GM21825 (cell line): ENCODE data around the gene MRI1.
A peak's percentile ranks its signal among the peaks of the same experiment; 100 is the strongest.
"Not testable (repeated sequence)": the region's sequence is repeated elsewhere in the genome, so short reads cannot be mapped to it uniquely, and the experiment has no call there.

Experiments
- ATAC-seq: cut with Tn5 transposase; IDR thresholded peaks from one replicate; pipeline ENCODE4 v1.9.1; 2021; ENCODE audit warnings: mild to moderate bottlenecking, moderate library complexity; ENCODE audit not compliant: unreplicated experiment

Gene MRI1

GRCh38 chr19:13793317-13793716 is 29.0 kb downstream of the MRI1 start:
- ATAC-seq = not testable (repeated sequence)

DNA sequence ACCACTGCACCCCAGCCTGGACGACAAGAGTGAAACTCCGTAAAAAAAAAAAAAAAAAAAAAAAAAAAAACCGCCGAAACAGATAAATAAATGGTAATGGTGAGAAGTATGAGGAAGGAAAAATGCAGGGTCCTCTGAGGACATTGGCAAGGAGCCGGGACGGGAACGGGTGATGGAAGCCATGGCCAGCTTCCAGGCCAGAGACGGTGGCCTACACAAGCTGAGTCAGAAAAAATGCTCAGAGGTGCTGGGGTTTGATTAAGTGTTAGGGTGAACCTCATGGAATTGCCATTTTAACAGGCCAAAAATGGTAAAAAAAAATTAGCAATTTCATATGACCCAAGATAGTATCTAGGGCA is 30.1 kb downstream of the MRI1 start:
- no peak for ATAC-seq

DNA sequence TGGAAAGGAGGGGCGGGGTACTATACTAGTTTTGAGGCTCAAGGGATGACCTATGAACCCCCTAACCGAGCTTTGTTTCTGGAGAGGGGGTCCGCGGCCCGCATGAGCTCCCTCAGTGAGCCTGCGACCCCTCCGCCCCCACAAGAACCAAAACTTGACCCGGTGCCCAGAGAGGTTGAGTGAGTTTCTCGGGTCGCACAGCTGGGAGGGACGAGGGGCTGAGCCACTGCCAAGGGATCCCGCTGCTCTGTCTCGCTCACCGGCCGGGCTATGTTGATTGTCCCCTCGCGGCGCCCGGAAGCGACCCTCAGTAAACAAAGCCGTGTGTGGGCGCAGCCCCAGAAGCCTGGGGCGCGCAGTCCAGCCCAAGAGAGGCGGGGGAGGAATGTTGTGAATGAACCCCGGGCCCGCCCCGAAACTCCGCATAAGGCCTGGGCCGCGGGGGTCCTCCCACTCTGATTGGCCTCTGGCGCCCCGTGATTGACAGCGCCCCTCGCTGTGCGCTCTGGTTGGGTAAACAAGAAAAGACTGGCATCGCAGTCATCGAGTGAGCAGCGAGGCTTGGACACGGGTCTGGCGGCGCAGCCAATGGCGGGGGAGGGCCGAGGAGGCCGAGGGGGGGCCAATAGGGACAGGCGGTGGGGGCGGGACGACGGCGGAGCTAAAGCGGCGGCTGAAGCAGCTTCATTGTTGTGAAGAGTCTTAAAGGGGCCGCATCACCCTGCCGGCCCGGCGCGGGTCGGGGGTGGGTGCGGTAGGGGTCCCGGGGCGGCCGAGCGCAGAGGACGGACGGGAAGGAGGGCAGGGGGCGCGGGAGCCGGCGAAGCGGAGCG is 30.7 kb downstream of the MRI1 start, which contains the start of gene ZSWIM4:
Gene ZSWIM4, plus strand, starts transcription at position 687 of the 833 bp plus-strand sequence. CDS start 206 bp downstream, outside the sequence.
- ATAC-seq = peak; percentile 93

- peak; percentile 29 for ATAC-seq
Observed at GRCh38 chr19:13795595-13796300, 31.4 kb downstream of the MRI1 start.

DNA sequence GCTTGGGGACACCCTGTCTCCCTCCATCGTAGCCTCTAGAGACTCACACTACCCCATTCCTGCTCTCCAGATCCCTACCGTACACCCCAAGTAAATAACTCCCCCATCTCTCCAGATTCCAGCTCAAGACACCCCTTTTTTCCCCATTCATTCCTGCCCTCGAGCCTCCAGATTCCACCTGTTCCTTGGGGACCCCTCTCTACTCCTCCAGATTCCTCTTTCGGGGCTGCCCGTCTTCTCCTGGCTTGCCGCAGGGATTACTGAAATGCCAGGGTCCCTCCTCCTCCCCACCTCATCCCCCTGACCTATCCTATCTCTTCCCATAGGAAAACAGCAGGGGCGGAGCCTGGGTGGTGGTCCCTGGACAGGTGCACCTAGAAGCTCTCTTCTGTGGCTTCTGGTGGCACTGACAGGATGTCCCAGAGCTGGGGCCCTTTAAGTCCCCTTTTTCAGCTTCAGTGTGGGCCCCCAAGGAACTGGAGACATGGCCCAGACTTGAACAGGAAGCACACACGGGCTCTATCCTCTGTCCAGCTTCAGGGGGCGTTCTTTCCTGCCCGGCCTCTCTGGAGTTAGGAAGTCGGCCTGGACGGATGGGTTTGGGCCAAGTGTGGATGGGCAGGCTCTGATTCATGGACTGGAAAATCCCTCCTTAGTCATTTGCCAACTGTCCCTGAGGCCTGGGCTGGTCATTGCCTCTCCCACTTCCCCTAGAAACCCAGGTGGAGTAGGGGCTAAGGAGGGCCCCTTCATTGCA is 32.2 kb downstream of the MRI1 start:
- ATAC-seq = no peak

DNA sequence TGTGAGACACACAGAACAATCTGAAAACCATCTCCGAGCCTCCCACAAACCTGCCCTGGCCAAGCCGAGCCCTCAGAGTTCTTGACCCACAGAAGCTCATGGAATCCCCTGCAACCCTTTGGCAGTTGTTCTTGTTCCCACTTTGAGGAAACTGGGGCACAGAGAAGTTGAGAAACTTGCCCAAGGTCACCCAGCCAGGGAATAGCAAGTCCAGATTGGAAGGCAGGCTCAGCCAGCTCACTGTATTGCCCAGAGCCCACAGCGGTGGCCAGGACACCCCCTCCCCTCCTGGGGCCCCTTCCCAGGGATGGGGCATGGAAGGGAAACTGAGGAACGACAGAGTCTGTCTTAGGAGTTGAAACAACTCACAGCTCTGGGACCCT is 32.7 kb downstream of the MRI1 start:
- ATAC-seq = no peak

- no peak for ATAC-seq
Observed at GRCh38 chr19:13797870-13798269, 33.5 kb downstream of the MRI1 start.

DNA sequence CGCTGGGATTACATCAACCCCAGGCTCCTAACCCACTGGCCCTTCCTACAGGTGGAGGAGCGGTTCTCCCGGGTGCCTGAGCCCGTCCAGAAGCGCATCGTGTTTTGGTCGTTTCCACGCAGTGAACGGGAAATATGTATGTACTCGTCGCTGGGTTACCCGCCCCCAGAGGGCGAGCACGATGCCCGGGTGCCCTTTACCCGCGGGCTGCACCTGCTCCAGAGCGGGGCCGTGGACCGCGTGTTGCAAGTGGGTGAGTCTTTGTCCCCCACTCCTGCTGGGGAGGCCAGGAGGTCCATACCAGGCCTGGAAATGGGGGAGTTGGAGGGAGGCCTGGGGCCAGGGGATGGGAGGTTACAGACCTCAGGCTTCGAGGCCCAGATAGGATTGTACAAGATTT is 35.3 kb downstream of the MRI1 start:
- no peak for ATAC-seq

- ATAC-seq = no peak
Observed at GRCh38 chr19:13803038-13803437, 38.7 kb downstream of the MRI1 start.

GRCh38 chr19:13804830-13805683 is 40.7 kb downstream of the MRI1 start:
- ATAC-seq = no peak

DNA sequence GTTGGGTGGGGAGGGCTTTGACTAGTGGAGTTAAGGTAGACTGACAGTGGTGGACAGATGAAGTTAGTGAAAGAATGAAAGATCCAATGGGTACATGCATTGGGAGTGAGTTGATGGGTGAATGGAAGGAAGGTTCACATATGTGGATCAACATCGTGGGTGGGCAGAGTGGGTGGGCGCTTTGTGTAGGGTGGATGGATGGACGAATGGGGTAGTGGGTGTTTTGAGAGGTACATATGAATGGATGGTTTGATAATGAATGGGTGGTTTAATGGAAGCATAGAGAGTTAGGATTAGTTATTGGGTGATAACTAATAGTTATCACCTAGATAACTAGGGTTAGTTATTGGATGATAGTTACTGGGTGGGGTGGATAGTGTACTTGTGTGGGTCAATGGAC is 42.4 kb downstream of the MRI1 start:
- ATAC-seq = no peak

- ATAC-seq = no peak
Observed at GRCh38 chr19:13807421-13808021, 43.2 kb downstream of the MRI1 start.

- no peak for ATAC-seq
Observed at GRCh38 chr19:13808856-13809255, 44.5 kb downstream of the MRI1 start.

GRCh38 chr19:13812544-13812943 is 48.2 kb downstream of the MRI1 start:
- ATAC-seq = no peak

DNA sequence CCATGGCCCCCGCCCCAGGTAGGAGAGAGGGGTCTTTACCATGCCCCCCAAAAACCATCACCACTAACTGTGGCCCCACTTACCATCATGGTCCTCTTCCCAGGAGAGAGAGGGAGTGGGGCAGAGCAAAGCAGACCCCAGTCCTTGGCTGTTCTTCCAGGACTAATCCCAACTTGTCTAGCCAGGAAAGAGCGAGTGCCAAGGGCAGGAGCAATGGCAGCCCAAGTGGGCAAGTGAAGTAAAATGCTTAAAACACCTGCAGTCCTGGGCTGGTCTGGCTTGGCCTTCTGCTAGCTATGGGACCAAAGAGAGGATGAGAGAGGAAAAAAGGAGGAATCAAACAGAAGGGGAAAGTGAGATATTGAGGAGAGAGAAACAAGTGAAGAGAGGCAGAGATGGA is 48.8 kb downstream of the MRI1 start:
- no peak for ATAC-seq

DNA sequence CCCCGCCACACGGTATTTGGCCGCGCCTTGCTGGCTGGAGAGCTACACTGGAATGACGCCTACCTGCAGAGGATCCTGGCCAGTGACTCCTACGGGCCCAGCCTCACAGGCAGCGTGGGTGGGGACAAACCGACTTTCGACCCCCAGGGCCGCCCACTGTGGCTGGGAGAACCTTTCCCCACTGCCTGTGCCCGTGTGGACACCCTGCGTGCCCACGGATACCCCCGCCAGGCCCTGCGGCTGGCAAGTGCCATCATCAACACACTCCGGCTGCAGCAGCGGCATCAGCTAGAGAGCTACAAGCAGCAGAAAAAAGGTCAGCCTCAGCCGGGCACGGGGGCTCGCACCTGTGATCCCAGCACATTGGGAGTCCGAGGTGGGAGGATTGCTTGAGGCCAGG is 50.2 kb downstream of the MRI1 start:
- ATAC-seq = no peak

- no peak for ATAC-seq
Observed at GRCh38 chr19:13817018-13817614, 52.8 kb downstream of the MRI1 start.

DNA sequence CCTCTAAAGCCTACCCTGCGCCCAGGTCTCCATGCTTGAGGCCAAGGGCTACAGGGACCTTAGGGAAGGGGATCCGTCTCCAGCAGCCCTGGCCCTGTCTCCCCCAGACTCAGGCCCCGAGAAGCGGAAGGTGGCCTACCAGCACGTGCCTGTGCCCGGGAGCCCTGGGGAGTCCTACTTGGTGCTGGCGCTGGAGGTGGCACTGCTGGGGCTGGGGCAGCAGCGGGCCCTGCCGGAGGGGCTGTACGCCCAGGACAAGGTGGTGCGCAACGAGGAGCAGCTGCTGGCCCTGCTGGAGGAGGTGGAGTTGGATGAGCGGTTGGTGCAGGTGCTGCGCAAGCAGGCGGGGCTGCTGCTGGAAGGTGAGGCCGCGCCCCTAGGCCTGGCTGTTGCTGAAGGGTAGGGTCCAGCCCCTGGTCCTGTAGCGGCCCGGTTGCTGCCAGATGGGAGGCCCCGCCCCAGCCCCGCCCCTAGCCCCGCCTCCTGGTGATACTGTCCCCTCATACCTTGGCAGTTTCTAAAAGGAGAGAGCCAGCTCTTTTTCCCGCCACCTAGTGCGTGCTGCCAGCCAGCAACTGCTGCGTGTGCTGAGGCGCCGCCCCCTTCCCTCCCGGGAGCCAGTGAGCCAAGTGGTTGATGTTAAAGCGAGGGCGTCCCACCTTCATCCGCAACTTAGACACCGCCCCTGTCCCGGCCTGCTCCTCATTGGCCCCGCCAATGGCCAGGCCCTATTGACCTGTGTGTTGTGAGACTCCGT is 53.5 kb downstream of the MRI1 start:
- ATAC-seq = no peak

GRCh38 chr19:13819238-13819637 is 54.9 kb downstream of the MRI1 start:
- ATAC-seq = no peak
